HG03039 (cell line): ENCODE data around the gene DUSP2.
"Not testable (repeated sequence)": the region's sequence is repeated elsewhere in the genome, so short reads cannot be mapped to it uniquely, and the experiment has no call there.

Experiments used
- ATAC-seq: cut with Tn5 transposase; IDR thresholded peaks from one replicate; pipeline ENCODE4 v1.9.1; 2021; ENCODE audit warnings: mild to moderate bottlenecking, moderate library complexity; ENCODE audit not compliant: unreplicated experiment

DUSP2 gene

GRCh38 chr2:96148410-96149217, 3.4 kb upstream of the DUSP2 start:
- ATAC-seq, result peak; percentile 27

- no peak for ATAC-seq
These were observed 2.5 kb upstream of the DUSP2 start for GRCh38 chr2:96147593-96148201.

GRCh38 chr2:96146881-96147592, 1.8 kb upstream of the DUSP2 start:
- no peak for ATAC-seq

- peak; percentile 20 for ATAC-seq
These were observed 1.1 kb upstream of the DUSP2 start for GRCh38 chr2:96146153-96146880.

GRCh38 chr2:96145848-96146152, 560 bp upstream of the DUSP2 start:
- ATAC-seq, result no peak

- no peak for ATAC-seq
These were observed 682 bp downstream of the DUSP2 start for GRCh38 chr2:96144481-96145035.

- no peak for ATAC-seq
These were observed 1.3 kb downstream of the DUSP2 start for GRCh38 chr2:96143848-96144480.

- ATAC-seq, result no peak
These were observed 1.9 kb downstream of the DUSP2 start for GRCh38 chr2:96143231-96143847.

GRCh38 chr2:96142217-96143113, 2.8 kb downstream of the DUSP2 start:
- ATAC-seq, result no peak

GRCh38 chr2:96141624-96141967, 3.6 kb downstream of the DUSP2 start:
- ATAC-seq, result not testable (repeated sequence)

GRCh38 chr2:96140941-96141623, 4.2 kb downstream of the DUSP2 start:
- no peak for ATAC-seq

GRCh38 chr2:96139181-96139758, 6.0 kb downstream of the DUSP2 start:
- ATAC-seq, result no peak

- no peak for ATAC-seq
These were observed 6.8 kb downstream of the DUSP2 start, which contains the start of gene ASTL for GRCh38 chr2:96138179-96139145. Gene ASTL, minus strand, starts transcription at chr2:96138502. Its CDS starts 66 bp downstream, at chr2:96138436.

- ATAC-seq, result no peak
These were observed 7.7 kb downstream of the DUSP2 start for GRCh38 chr2:96137321-96138178.

GRCh38 chr2:96136129-96136720, 9.0 kb downstream of the DUSP2 start:
- ATAC-seq, result no peak

- ATAC-seq, result no peak
These were observed 9.6 kb downstream of the DUSP2 start for GRCh38 chr2:96135621-96136020.
